H9 (cell line): ENCODE data around the gene VPS9D1. TPM values are rescaled to one million over a fixed set of nuclear protein-coding genes. Genes with fewer than 3 reads are reported as not detected.
A peak's percentile ranks its signal among the peaks of the same experiment; 100 is the strongest.

Experiments used
- DNase-seq: peaks from one replicate; pipeline ENCODE4 v3.0.0-alpha.2; 2017
- H2AFZ ChIP-seq: one replicate; pipeline ENCODE4 v1.6.1; 2013; ENCODE audit warnings: mild to moderate bottlenecking, low read length, control low read depth, moderate library complexity
- H2AK5ac ChIP-seq: 2 replicates; pipeline ENCODE4 v1.6.1; 2013; ENCODE audit warnings: low read length, control low read depth, mixed read lengths; ENCODE audit not compliant: insufficient read length
- H2BK120ac ChIP-seq: one replicate; pipeline ENCODE4 v1.6.1; 2013; ENCODE audit warnings: low read depth, mild to moderate bottlenecking, low read length, control low read depth, inconsistent platforms; ENCODE audit not compliant: poor library complexity, severe bottlenecking
- H2BK12ac ChIP-seq: 2 replicates; pipeline ENCODE4 v1.6.1; 2013; ENCODE audit warnings: low read length, control low read depth, mixed read lengths, low read depth; ENCODE audit not compliant: insufficient read length
- H2BK15ac ChIP-seq: 2 replicates; pipeline ENCODE4 v1.6.1; 2013; ENCODE audit warnings: low read depth, low read length, control low read depth
- H2BK20ac ChIP-seq: one replicate; pipeline ENCODE4 v1.6.1; 2013; ENCODE audit warnings: low read depth, mild to moderate bottlenecking, low read length, control low read depth, inconsistent platforms; ENCODE audit not compliant: poor library complexity, severe bottlenecking
- H2BK5ac ChIP-seq: 2 replicates; pipeline ENCODE4 v1.6.1; 2013; ENCODE audit warnings: low read length, control low read depth, mixed read lengths; ENCODE audit not compliant: insufficient read length
- H3K14ac ChIP-seq: 2 replicates; pipeline ENCODE4 v1.6.1; 2013; ENCODE audit warnings: low read length, control low read depth; ENCODE audit not compliant: insufficient read depth
- H3K18ac ChIP-seq: 2 replicates; pipeline ENCODE4 v1.6.1; 2013; ENCODE audit warnings: low read depth, mild to moderate bottlenecking, mixed read lengths, low read length, control low read depth; ENCODE audit not compliant: insufficient read length
- H3K23ac ChIP-seq: 2 replicates; pipeline ENCODE4 v1.6.1; 2013; ENCODE audit warnings: low read length, control low read depth, mixed read lengths, low read depth; ENCODE audit not compliant: insufficient read length
- H3K23me2 ChIP-seq: 2 replicates; pipeline ENCODE4 v1.6.1; 2013; ENCODE audit warnings: low read depth, mild to moderate bottlenecking, mixed read lengths, low read length, control low read depth; ENCODE audit not compliant: insufficient read length, poor library complexity, severe bottlenecking
- H3K27ac ChIP-seq: 2 replicates; pipeline ENCODE4 v1.5.1; 2013; ENCODE audit warnings: low read length, control low read depth, mixed read lengths, low read depth; ENCODE audit not compliant: insufficient read length
- H3K27me3 ChIP-seq: 2 replicates; pipeline ENCODE4 v1.6.1; 2013; ENCODE audit warnings: low read length, control low read depth, inconsistent platforms; ENCODE audit not compliant: insufficient read depth
- H3K4ac ChIP-seq: 2 replicates; pipeline ENCODE4 v1.6.1; 2013; ENCODE audit warnings: low read depth, mild to moderate bottlenecking, control low read depth, inconsistent platforms, low read length, moderate library complexity
- H3K4me1 ChIP-seq: 2 replicates; pipeline ENCODE4 v1.6.1; 2013; ENCODE audit warnings: low read length, control low read depth, inconsistent platforms; ENCODE audit not compliant: insufficient read depth
- H3K4me2 ChIP-seq: 2 replicates; pipeline ENCODE4 v1.6.1; 2013; ENCODE audit warnings: low read length, control low read depth, mixed read lengths; ENCODE audit not compliant: insufficient read length, insufficient read depth
- H3K56ac ChIP-seq: 2 replicates; pipeline ENCODE4 v1.6.1; 2013; ENCODE audit warnings: low read depth, mild to moderate bottlenecking, mixed read lengths, low read length, control low read depth; ENCODE audit not compliant: insufficient read length
- H3K79me1 ChIP-seq: 2 replicates; pipeline ENCODE4 v1.6.1; 2013; ENCODE audit warnings: low read depth, mild to moderate bottlenecking, moderate library complexity, low read length, control low read depth, inconsistent platforms; ENCODE audit not compliant: insufficient read depth, poor library complexity, severe bottlenecking
- H3K79me2 ChIP-seq: 2 replicates; pipeline ENCODE4 v1.6.1; 2013; ENCODE audit warnings: low read length, control low read depth, inconsistent platforms; ENCODE audit not compliant: insufficient read depth
- H3K9ac ChIP-seq: 2 replicates; pipeline ENCODE4 v1.6.1; 2013; ENCODE audit warnings: low read length, control low read depth, mixed read lengths; ENCODE audit not compliant: insufficient read length; ENCODE audit errors: extremely low read depth
- H3K9me3 ChIP-seq: one replicate; pipeline ENCODE4 v1.6.1; 2013; ENCODE audit warnings: low read depth, low read length, inconsistent platforms; ENCODE audit not compliant: control insufficient read depth
- H3T11ph ChIP-seq: one replicate; pipeline ENCODE4 v1.6.1; 2013; ENCODE audit warnings: mild to moderate bottlenecking, low read length, control low read depth, inconsistent platforms
- H4K20me1 ChIP-seq: one replicate; pipeline ENCODE4 v1.6.1; 2013; ENCODE audit not compliant: control insufficient read depth, insufficient read length, insufficient read depth
- H4K5ac ChIP-seq: 2 replicates; pipeline ENCODE4 v1.6.1; 2013; ENCODE audit warnings: low read depth, mild to moderate bottlenecking, mixed read lengths, low read length, control low read depth; ENCODE audit not compliant: insufficient read length
- H4K8ac ChIP-seq: replicated peaks from 2 replicates; pipeline ENCODE4 v1.6.1; 2013; ENCODE audit warnings: low read length, control low read depth, mixed read lengths, low read depth; ENCODE audit not compliant: insufficient read length
- H4K91ac ChIP-seq: 2 replicates; pipeline ENCODE4 v1.6.1; 2013; ENCODE audit warnings: low read depth, mild to moderate bottlenecking, moderate library complexity, mixed read lengths, low read length, control low read depth; ENCODE audit not compliant: insufficient read length
- H3K27ac Mint-ChIP-seq, 3 experiments: 2 replicates in 2 of 3; 3 replicates in 1 of 3; pipeline ENCODE4 v1.8.0; 2020 to 2021; ENCODE audit warnings: mixed read lengths in 3 of 3, mild to moderate bottlenecking in 1 of 3, moderate library complexity in 1 of 3
- H3K27me3 Mint-ChIP-seq: 2 replicates; pipeline ENCODE4 v1.8.0; 2021; ENCODE audit warnings: low read depth, mild to moderate bottlenecking, moderate library complexity, mixed read lengths
- H3K36me3 Mint-ChIP-seq, 3 experiments: 2 replicates in 2 of 3; 3 replicates in 1 of 3; pipeline ENCODE4 v1.8.0; 2020 to 2021; ENCODE audit warnings: low read depth in 3 of 3, mixed read lengths in 3 of 3; ENCODE audit not compliant: insufficient read depth in 1 of 3
- H3K4me1 Mint-ChIP-seq, 2 experiments: 2 replicates each; pipeline ENCODE4 v1.8.0; 2020; ENCODE audit warnings: mixed read lengths in 2 of 2
- H3K4me3 Mint-ChIP-seq, 2 experiments: 2 replicates in 1 of 2; 3 replicates in 1 of 2; pipeline ENCODE4 v1.8.0; 2020 to 2021; ENCODE audit warnings: mild to moderate bottlenecking in 2 of 2, mixed read lengths in 2 of 2, moderate library complexity in 1 of 2
- H3K9me3 Mint-ChIP-seq, 2 experiments: 2 replicates in 1 of 2; 3 replicates in 1 of 2; pipeline ENCODE4 v1.8.0; 2020; ENCODE audit warnings: mild to moderate bottlenecking in 2 of 2, mixed read lengths in 2 of 2, moderate library complexity in 1 of 2
- CTCF ChIP-seq: fragments of 200-600 bp; sonication (generic); conservative IDR thresholded peaks from 3 replicates; pipeline ENCODE4 v1.8.0; 2021; ENCODE audit warnings: antibody characterized with exemption, mild to moderate bottlenecking
- WGBS: extraction: QIAGEN DNeasy Blood & Tissue Kit; methylation state at CpG from one replicate; pipeline ENCODE4 v1.1.7; 2013; ENCODE audit warnings: missing lambda C conversion rate, low lambda C conversion rate, mixed read lengths; ENCODE audit not compliant: insufficient read length; ENCODE audit errors: extremely low coverage; 5-methylcytosine and 5-hydroxymethylcytosine counted together
- total RNA-seq: library from RNA; stranded (reverse); gene quantifications from 2 replicates; pipeline ENCODE4 v1.2.1, GENCODE V29; 2021

Gene VPS9D1
- total RNA-seq, 1 experiment from 2014 or later, result 6.0 TPM

- Histone ChIP-seq H2BK12ac (no peak overlapping the region), H3K9me3 (no peaks in the 10 kb centered on the region), H3K4ac (no peak overlapping the region), H3K27me3 (no peaks in the 10 kb centered on the region), H3K9ac (no peak overlapping the region), H3K4me1 (no peaks in the 10 kb centered on the region), H4K91ac (no peak overlapping the region), H4K5ac (no peak overlapping the region), H3K79me2 (no peaks in the 10 kb centered on the region), H3T11ph (no peak overlapping the region), H2BK20ac (no peak overlapping the region), H3K14ac (no peak overlapping the region), H3K23me2 (no peaks in the 10 kb centered on the region), H3K79me1 (no peaks in the 10 kb centered on the region), H2AK5ac (no peak overlapping the region), H2BK5ac (no peak overlapping the region), H4K8ac (no peak overlapping the region), H2BK15ac (no peak overlapping the region), H3K27ac (no peak overlapping the region), H2AFZ (no peak overlapping the region), H2BK120ac (no peak overlapping the region), H4K20me1 (no peaks in the 10 kb centered on the region), H3K4me2 (no peak overlapping the region), H3K18ac (no peak overlapping the region), H3K23ac (no peak overlapping the region), H3K56ac (no peak overlapping the region)
- peak overlapping the region in 1 of 3 experiments; percentile 74; a peak in 2 of 7 replicates for H3K27ac Mint-ChIP-seq
- peaks cover 9 to 24% of the 10 kb centered on the region in 2 experiments for H3K4me1 Mint-ChIP-seq
- no peak overlapping the region for H3K4me3 Mint-ChIP-seq
- WGBS, result no CpG with 5 or more reads among the region's 22 CpGs
- TF ChIP-seq CTCF, result no peak
- H3K9me3 Mint-ChIP-seq, result no peaks in the 10 kb centered on the region; a peak in 1 of 5 replicates
- H3K27me3 Mint-ChIP-seq, result no peaks in the 10 kb centered on the region; the same call in 1 of the 2 replicates
- DNase-seq, result no peak
- H3K36me3 Mint-ChIP-seq, result peaks cover 30 to 71% (median 68%) of the 10 kb centered on the region in 3 experiments; a peak in 6 of 7 replicates
Observed at GRCh38 chr16:89730610-89731234, 10.0 kb upstream of the VPS9D1 start.
